ENCODE data around the gene LARGE2.

The LARGE2 gene

DNA sequence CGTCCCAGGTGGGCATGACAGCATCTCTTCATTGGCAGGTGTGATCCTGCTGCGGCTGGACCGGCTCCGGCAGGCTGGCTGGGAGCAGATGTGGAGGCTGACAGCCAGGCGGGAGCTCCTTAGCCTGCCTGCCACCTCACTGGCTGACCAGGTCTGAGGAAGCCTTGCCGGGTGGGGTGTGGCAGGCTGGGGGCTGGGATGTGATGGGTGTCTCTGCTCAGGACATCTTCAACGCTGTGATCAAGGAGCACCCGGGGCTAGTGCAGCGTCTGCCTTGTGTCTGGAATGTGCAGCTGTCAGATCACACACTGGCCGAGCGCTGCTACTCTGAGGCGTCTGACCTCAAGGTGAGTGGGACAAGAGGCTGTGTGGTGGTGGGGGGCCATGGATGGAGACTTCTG is 3.5 kb downstream of the LARGE2 start:
- peaks cover 0 to 13% of the 10 kb centered on the region in 2 experiments; a peak in 1 of 3 replicates for H3K36me3 ChIP-seq (ENCODE audit: control insufficient read depth in 2 of 2, insufficient read depth in 1 of 2, low read length in 2 of 2)
- H3K4me3 ChIP-seq (ENCODE audit: low read depth, low read length), result no peak overlapping the region
- H3K9me3 ChIP-seq (ENCODE audit: control insufficient read depth, insufficient read depth, low read depth, low read length), result no peaks in the 10 kb centered on the region
- CTCF ChIA-PET, result interaction anchor here (0.5 kb wide), 1 partner anchor 104 kb away, joined by 4 read pairs; no protein-coding TSS in a partner anchor
- H3K27ac ChIP-seq (ENCODE audit: extremely low read depth, low read depth, low read length), result no peak overlapping the region
- no peak for TF ChIP-seq REPIN1 (tag by site-specific recombination; IDR thresholded peaks at IDR 0.05; ENCODE audit: low read depth)
- TF ChIP-seq ZSCAN23 (tag by site-specific recombination; IDR thresholded peaks at IDR 0.05), result no peak
- TF ChIP-seq, protein P1, sequence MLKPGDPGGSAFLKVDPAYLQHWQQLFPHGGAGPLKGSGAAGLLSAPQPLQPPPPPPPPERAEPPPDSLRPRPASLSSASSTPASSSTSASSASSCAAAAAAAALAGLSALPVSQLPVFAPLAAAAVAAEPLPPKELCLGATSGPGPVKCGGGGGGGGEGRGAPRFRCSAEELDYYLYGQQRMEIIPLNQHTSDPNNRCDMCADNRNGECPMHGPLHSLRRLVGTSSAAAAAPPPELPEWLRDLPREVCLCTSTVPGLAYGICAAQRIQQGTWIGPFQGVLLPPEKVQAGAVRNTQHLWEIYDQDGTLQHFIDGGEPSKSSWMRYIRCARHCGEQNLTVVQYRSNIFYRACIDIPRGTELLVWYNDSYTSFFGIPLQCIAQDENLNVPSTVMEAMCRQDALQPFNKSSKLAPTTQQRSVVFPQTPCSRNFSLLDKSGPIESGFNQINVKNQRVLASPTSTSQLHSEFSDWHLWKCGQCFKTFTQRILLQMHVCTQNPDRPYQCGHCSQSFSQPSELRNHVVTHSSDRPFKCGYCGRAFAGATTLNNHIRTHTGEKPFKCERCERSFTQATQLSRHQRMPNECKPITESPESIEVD (tag by site-specific recombination; IDR thresholded peaks at IDR 0.05), result no peak
- no peak for TF ChIP-seq ZNF10 (tag by site-specific recombination; IDR thresholded peaks at IDR 0.05)
- TF ChIP-seq ZBTB17 (tag by site-specific recombination; IDR thresholded peaks at IDR 0.05), result no peak
- TF ChIP-seq, protein P2, sequence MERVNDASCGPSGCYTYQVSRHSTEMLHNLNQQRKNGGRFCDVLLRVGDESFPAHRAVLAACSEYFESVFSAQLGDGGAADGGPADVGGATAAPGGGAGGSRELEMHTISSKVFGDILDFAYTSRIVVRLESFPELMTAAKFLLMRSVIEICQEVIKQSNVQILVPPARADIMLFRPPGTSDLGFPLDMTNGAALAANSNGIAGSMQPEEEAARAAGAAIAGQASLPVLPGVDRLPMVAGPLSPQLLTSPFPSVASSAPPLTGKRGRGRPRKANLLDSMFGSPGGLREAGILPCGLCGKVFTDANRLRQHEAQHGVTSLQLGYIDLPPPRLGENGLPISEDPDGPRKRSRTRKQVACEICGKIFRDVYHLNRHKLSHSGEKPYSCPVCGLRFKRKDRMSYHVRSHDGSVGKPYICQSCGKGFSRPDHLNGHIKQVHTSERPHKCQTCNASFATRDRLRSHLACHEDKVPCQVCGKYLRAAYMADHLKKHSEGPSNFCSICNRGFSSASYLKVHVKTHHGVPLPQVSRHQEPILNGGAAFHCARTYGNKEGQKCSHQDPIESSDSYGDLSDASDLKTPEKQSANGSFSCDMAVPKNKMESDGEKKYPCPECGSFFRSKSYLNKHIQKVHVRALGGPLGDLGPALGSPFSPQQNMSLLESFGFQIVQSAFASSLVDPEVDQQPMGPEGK (tag by site-specific recombination; IDR thresholded peaks at IDR 0.05), result no peak
- TF ChIP-seq, protein P3, sequence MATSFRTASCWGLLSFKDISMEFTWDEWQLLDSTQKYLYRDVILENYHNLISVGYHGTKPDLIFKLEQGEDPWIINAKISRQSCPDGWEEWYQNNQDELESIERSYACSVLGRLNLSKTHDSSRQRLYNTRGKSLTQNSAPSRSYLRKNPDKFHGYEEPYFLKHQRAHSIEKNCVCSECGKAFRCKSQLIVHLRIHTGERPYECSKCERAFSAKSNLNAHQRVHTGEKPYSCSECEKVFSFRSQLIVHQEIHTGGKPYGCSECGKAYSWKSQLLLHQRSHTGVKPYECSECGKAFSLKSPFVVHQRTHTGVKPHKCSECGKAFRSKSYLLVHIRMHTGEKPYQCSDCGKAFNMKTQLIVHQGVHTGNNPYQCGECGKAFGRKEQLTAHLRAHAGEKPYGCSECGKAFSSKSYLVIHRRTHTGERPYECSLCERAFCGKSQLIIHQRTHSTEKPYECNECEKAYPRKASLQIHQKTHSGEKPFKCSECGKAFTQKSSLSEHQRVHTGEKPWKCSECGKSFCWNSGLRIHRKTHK (tag by site-specific recombination; IDR thresholded peaks at IDR 0.05), result no peak
- no peak for TF ChIP-seq EGR2 (tag by site-specific recombination; IDR thresholded peaks at IDR 0.05; ENCODE audit: low read depth)
- TF ChIP-seq ZNF48 (tag by site-specific recombination; IDR thresholded peaks at IDR 0.05), result no peak
- no peak for TF ChIP-seq ZNF776 (tag by site-specific recombination; IDR thresholded peaks at IDR 0.05; ENCODE audit: borderline replicate concordance)
- TF ChIP-seq ZNF830 (tag by site-specific recombination; IDR thresholded peaks at IDR 0.05; ENCODE audit: low read depth), result no peak
- TF ChIP-seq ZBTB7A (tag by site-specific recombination; IDR thresholded peaks at IDR 0.05; ENCODE audit: low read depth), result no peak
- no peak for TF ChIP-seq ZNF140 (tag by site-specific recombination; IDR thresholded peaks at IDR 0.05)
- TF ChIP-seq, protein P4, sequence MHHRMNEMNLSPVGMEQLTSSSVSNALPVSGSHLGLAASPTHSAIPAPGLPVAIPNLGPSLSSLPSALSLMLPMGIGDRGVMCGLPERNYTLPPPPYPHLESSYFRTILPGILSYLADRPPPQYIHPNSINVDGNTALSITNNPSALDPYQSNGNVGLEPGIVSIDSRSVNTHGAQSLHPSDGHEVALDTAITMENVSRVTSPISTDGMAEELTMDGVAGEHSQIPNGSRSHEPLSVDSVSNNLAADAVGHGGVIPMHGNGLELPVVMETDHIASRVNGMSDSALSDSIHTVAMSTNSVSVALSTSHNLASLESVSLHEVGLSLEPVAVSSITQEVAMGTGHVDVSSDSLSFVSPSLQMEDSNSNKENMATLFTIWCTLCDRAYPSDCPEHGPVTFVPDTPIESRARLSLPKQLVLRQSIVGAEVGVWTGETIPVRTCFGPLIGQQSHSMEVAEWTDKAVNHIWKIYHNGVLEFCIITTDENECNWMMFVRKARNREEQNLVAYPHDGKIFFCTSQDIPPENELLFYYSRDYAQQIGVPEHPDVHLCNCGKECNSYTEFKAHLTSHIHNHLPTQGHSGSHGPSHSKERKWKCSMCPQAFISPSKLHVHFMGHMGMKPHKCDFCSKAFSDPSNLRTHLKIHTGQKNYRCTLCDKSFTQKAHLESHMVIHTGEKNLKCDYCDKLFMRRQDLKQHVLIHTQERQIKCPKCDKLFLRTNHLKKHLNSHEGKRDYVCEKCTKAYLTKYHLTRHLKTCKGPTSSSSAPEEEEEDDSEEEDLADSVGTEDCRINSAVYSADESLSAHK (tag by site-specific recombination; IDR thresholded peaks at IDR 0.05), result no peak
- no peaks in the 10 kb centered on the region for H3K4me1 ChIP-seq (ENCODE audit: control insufficient read depth, insufficient read depth, low read length)
- POLR2A ChIA-PET, result interaction anchor here (2.6 kb wide), 1 partner anchor 12 kb away, joined by 6 read pairs; no protein-coding TSS in a partner anchor

DNA sequence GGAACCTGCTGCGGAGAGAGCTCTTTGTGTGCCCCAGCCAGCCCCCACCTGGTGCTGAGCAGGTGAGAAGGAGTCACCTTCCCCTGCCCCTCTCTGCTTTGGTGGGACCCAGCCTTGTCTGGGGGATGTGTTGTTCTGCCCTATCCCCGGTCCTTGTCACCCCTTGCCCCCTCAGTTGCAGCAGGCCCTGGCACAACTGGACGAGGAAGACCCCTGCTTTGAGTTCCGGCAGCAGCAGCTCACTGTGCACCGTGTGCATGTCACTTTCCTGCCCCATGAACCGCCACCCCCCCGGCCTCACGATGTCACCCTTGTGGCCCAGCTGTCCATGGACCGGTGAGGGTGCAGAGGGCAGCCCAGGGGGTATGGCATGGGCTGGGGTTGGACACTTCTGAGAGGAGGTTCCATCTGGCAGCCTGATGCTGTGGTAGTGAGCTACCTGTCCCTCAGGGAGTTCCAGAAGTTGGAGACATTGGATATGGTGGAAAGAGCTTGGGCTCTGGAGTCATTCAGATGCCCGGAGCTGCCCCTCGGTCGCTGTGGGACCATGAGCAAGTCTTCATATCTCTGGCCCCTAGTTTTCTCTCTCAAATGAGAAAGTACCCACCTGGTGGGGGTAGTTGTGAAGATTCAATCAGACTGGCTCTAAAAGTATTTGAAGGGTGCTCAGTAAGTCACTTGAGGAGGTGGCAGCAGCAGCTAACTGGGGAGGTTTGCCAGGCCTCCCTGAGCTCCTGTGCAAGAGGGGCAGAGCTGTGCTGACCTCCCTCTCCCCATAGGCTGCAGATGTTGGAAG is 4.3 kb downstream of the LARGE2 start:
- CTCF ChIA-PET, result interaction anchor here (0.5 to 2.4 kb wide), 3 partner anchors 38 to 104 kb away, joined by 4 to 7 read pairs (median 5); no protein-coding TSS in a partner anchor
- POLR2A ChIA-PET, result interaction anchor here (0.6 to 2.6 kb wide), 3 partner anchors 13 to 24 kb away, joined by 3 to 6 read pairs (median 3); no protein-coding TSS in a partner anchor
- TF ChIP-seq, protein P5, sequence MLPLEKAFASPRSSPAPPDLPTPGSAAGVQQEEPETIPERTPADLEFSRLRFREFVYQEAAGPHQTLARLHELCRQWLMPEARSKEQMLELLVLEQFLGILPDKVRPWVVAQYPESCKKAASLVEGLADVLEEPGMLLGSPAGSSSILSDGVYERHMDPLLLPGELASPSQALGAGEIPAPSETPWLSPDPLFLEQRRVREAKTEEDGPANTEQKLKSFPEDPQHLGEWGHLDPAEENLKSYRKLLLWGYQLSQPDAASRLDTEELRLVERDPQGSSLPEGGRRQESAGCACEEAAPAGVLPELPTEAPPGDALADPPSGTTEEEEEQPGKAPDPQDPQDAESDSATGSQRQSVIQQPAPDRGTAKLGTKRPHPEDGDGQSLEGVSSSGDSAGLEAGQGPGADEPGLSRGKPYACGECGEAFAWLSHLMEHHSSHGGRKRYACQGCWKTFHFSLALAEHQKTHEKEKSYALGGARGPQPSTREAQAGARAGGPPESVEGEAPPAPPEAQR (tag by site-specific recombination; IDR thresholded peaks at IDR 0.05), result no peak
- no peak for TF ChIP-seq ZNF777 (tag by site-specific recombination; IDR thresholded peaks at IDR 0.05; ENCODE audit: borderline replicate concordance)
- TF ChIP-seq ZBTB17 (tag by site-specific recombination; IDR thresholded peaks at IDR 0.05), result no peak
- no peak for TF ChIP-seq ZNF521 (tag by site-specific recombination; IDR thresholded peaks at IDR 0.05)
- TF ChIP-seq KLF7 (tag by site-specific recombination; IDR thresholded peaks at IDR 0.05; ENCODE audit: borderline replicate concordance), result no peak
- TF ChIP-seq ZNF548 (tag by site-specific recombination; IDR thresholded peaks at IDR 0.05), result no peak
- TF ChIP-seq, protein P6, sequence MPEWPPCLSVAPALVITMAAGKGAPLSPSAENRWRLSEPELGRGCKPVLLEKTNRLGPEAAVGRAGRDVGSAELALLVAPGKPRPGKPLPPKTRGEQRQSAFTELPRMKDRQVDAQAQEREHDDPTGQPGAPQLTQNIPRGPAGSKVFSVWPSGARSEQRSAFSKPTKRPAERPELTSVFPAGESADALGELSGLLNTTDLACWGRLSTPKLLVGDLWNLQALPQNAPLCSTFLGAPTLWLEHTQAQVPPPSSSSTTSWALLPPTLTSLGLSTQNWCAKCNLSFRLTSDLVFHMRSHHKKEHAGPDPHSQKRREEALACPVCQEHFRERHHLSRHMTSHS (tag by site-specific recombination; IDR thresholded peaks at IDR 0.05), result no peak
- TF ChIP-seq, protein P7, sequence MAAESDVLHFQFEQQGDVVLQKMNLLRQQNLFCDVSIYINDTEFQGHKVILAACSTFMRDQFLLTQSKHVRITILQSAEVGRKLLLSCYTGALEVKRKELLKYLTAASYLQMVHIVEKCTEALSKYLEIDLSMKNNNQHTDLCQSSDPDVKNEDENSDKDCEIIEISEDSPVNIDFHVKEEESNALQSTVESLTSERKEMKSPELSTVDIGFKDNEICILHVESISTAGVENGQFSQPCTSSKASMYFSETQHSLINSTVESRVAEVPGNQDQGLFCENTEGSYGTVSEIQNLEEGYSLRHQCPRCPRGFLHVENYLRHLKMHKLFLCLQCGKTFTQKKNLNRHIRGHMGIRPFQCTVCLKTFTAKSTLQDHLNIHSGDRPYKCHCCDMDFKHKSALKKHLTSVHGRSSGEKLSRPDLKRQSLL (tag by site-specific recombination; IDR thresholded peaks at IDR 0.05), result no peak
- no peak for TF ChIP-seq YY1 (tag by site-specific recombination; IDR thresholded peaks at IDR 0.05)

More for the DNA sequence above, 4.3 kb downstream of the LARGE2 start:
- Histone ChIP-seq H3K4me3 (ENCODE audit: low read depth, low read length) (no peak overlapping the region), H3K36me3 (ENCODE audit: control insufficient read depth in 2 of 2, insufficient read depth in 1 of 2, low read length in 2 of 2) (peaks cover 0 to 16% of the 10 kb centered on the region in 2 experiments; a peak in 1 of 3 replicates), H3K9me3 (ENCODE audit: control insufficient read depth, insufficient read depth, low read depth, low read length) (no peaks in the 10 kb centered on the region), H3K4me1 (ENCODE audit: control insufficient read depth, insufficient read depth, low read length) (no peaks in the 10 kb centered on the region), H3K27ac (ENCODE audit: extremely low read depth, low read depth, low read length) (no peak overlapping the region)
